Testis (tissue), 2 donors: ENCODE measurements around the gene ATP8A1.

Source experiments
- POLR2A ChIP-seq: fragments of 450-650 bp; IDR thresholded peaks from one replicate; pipeline ENCODE4 v1.6.1; 2017; ENCODE audit warnings: antibody characterized with exemption, mild to moderate bottlenecking, moderate library complexity
- TF ChIP-seq, protein P1 (sequence below), 3 experiments: fragments of 450-650 bp in 2 of 3; fragments of 200-600 bp in 1 of 3; sonication (generic) in 1 of 3; IDR thresholded peaks; one replicate each; pipeline ENCODE4 v1.5.1; 2016 to 2019; ENCODE audit warnings: antibody characterized with exemption in 3 of 3, mild to moderate bottlenecking in 2 of 3, moderate library complexity in 1 of 3

DNA sequence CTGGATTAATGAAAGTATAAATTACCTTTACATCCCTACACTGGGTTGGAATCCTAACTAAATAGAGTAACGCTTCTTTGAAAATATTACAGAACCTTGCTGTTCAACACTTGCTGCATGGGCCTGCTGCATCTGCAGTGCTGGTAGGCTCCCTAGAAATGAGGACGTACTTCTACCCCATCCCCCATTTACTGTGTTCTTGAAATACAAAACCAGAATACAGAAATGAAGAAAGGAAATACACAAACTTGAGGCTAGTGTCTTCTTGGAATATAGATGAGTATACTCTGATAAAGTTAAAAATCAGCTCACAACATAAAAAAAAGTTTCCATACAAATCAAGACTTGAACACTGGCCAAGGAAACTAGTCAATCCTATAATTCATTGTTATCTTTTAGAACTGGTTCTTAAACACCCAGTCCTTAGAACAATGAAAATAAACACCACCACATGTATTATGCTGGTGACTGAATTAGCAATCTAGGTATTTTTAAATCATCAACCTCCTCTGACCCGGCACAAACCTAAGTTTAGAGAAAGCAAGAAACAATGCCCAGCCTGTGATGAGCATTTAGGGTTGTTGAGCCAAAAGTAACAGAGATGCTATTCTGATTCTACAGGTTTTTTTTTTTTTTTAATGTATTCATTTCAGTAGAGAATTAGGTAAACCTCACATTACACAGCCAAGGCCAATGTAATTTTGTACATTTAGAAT lies 49.7 kb downstream of the ATP8A1 start:
- TF ChIP-seq, protein P1, sequence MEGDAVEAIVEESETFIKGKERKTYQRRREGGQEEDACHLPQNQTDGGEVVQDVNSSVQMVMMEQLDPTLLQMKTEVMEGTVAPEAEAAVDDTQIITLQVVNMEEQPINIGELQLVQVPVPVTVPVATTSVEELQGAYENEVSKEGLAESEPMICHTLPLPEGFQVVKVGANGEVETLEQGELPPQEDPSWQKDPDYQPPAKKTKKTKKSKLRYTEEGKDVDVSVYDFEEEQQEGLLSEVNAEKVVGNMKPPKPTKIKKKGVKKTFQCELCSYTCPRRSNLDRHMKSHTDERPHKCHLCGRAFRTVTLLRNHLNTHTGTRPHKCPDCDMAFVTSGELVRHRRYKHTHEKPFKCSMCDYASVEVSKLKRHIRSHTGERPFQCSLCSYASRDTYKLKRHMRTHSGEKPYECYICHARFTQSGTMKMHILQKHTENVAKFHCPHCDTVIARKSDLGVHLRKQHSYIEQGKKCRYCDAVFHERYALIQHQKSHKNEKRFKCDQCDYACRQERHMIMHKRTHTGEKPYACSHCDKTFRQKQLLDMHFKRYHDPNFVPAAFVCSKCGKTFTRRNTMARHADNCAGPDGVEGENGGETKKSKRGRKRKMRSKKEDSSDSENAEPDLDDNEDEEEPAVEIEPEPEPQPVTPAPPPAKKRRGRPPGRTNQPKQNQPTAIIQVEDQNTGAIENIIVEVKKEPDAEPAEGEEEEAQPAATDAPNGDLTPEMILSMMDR (IDR thresholded peaks at IDR 0.05): no peak
- TF ChIP-seq POLR2A: no peak
